GM12892 (cell line): Measurements from ENCODE around the gene SFT2D3.

ENCODE experiments used
- POLR2A ChIP-seq: IDR thresholded peaks from 2 replicates; pipeline ENCODE4 v1.6.1; 2011; ENCODE audit warnings: low read depth, low read length, control low read depth
- TAF1 ChIP-seq: IDR thresholded peaks from 2 replicates; pipeline ENCODE4 v1.6.1; 2011; ENCODE audit warnings: low read depth, mild to moderate bottlenecking, control low read depth, low read length, borderline replicate concordance

DNA sequence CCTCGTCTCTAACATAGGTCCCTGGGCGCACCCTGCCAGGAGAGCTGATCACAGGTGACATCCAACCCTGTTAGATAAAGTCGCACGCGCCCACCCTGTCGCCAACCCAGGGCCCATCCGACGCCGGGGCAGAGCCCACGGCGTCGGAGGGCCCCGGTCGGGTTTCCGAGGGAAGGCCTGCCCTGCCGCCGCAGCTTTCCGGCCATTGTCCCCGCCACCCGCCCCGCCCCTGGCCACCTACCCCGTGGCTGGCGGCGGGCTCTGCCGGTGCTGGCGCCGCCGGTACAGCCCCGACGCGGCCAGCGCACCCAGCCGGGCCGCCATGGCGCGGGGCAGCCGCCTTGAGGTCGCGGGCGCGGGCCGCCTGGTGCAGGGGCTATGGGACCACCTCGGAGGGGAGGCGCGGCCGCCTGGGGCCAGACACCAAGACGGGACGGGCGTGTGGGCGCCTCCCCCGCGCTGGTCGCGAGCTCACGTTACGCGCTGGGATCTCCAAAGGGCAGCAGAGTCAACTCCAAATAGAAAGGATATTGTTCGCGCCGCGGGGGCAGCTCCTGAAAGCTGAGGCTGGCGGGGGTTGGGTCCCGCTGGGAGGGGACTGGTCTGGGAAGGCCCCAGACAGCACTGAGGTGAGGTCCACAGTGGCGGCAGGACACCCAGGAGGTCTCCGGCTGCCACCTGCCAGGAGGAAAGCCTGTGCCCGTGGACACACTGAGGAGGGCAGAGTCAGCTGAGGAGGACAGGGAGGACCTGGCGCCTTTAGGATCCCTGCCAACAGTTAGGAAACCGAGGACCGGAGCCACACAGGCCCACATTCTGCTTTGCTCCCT lies 37.0 kb upstream of the SFT2D3 start:
- no peak for TF ChIP-seq TAF1
- no peak for TF ChIP-seq POLR2A
